ENCODE results near the gene CFAP107. TPM values are rescaled to one million over a fixed set of nuclear protein-coding genes. Genes with fewer than 3 reads are reported as not detected.

The CFAP107 gene
- total and polyA plus RNA-seq, 2 experiments from 2014 or later = 0.07 TPM; not detected in 1

GRCh38 chr1:12772520-12772919 is 26.5 kb downstream of the CFAP107 start:
- no peak overlapping the region; the same call in 1 of the 2 replicates for H2AFZ ChIP-seq
- no peaks in the 10 kb centered on the region for H3K4me1 ChIP-seq (ENCODE audit: insufficient read depth)
- H3K36me3 ChIP-seq (ENCODE audit: insufficient read depth) = no peaks in the 10 kb centered on the region
- ATAC-seq = no peak
- no peaks in the 10 kb centered on the region for H4K20me1 ChIP-seq (replicated peaks; ENCODE audit: insufficient read depth)
- no peak overlapping the region for H3K4me3 ChIP-seq
- H3K27me3 ChIP-seq (ENCODE audit: insufficient read depth) = no peaks in the 10 kb centered on the region
- H3K27ac Mint-ChIP-seq = no peak overlapping the region
- H3F3A ChIP-seq (replicated peaks; ENCODE audit: low read depth) = no peaks in the 10 kb centered on the region
- no peak overlapping the region for H3K4me2 ChIP-seq
- no peaks in the 10 kb centered on the region for H3K36me3 Mint-ChIP-seq (ENCODE audit: low read depth)
- TF ChIP-seq, protein P1, sequence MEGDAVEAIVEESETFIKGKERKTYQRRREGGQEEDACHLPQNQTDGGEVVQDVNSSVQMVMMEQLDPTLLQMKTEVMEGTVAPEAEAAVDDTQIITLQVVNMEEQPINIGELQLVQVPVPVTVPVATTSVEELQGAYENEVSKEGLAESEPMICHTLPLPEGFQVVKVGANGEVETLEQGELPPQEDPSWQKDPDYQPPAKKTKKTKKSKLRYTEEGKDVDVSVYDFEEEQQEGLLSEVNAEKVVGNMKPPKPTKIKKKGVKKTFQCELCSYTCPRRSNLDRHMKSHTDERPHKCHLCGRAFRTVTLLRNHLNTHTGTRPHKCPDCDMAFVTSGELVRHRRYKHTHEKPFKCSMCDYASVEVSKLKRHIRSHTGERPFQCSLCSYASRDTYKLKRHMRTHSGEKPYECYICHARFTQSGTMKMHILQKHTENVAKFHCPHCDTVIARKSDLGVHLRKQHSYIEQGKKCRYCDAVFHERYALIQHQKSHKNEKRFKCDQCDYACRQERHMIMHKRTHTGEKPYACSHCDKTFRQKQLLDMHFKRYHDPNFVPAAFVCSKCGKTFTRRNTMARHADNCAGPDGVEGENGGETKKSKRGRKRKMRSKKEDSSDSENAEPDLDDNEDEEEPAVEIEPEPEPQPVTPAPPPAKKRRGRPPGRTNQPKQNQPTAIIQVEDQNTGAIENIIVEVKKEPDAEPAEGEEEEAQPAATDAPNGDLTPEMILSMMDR (conservative IDR thresholded peaks at IDR 0.05; ENCODE audit: low read depth in 2 of 2) = no peak
- TF ChIP-seq, protein P2, sequence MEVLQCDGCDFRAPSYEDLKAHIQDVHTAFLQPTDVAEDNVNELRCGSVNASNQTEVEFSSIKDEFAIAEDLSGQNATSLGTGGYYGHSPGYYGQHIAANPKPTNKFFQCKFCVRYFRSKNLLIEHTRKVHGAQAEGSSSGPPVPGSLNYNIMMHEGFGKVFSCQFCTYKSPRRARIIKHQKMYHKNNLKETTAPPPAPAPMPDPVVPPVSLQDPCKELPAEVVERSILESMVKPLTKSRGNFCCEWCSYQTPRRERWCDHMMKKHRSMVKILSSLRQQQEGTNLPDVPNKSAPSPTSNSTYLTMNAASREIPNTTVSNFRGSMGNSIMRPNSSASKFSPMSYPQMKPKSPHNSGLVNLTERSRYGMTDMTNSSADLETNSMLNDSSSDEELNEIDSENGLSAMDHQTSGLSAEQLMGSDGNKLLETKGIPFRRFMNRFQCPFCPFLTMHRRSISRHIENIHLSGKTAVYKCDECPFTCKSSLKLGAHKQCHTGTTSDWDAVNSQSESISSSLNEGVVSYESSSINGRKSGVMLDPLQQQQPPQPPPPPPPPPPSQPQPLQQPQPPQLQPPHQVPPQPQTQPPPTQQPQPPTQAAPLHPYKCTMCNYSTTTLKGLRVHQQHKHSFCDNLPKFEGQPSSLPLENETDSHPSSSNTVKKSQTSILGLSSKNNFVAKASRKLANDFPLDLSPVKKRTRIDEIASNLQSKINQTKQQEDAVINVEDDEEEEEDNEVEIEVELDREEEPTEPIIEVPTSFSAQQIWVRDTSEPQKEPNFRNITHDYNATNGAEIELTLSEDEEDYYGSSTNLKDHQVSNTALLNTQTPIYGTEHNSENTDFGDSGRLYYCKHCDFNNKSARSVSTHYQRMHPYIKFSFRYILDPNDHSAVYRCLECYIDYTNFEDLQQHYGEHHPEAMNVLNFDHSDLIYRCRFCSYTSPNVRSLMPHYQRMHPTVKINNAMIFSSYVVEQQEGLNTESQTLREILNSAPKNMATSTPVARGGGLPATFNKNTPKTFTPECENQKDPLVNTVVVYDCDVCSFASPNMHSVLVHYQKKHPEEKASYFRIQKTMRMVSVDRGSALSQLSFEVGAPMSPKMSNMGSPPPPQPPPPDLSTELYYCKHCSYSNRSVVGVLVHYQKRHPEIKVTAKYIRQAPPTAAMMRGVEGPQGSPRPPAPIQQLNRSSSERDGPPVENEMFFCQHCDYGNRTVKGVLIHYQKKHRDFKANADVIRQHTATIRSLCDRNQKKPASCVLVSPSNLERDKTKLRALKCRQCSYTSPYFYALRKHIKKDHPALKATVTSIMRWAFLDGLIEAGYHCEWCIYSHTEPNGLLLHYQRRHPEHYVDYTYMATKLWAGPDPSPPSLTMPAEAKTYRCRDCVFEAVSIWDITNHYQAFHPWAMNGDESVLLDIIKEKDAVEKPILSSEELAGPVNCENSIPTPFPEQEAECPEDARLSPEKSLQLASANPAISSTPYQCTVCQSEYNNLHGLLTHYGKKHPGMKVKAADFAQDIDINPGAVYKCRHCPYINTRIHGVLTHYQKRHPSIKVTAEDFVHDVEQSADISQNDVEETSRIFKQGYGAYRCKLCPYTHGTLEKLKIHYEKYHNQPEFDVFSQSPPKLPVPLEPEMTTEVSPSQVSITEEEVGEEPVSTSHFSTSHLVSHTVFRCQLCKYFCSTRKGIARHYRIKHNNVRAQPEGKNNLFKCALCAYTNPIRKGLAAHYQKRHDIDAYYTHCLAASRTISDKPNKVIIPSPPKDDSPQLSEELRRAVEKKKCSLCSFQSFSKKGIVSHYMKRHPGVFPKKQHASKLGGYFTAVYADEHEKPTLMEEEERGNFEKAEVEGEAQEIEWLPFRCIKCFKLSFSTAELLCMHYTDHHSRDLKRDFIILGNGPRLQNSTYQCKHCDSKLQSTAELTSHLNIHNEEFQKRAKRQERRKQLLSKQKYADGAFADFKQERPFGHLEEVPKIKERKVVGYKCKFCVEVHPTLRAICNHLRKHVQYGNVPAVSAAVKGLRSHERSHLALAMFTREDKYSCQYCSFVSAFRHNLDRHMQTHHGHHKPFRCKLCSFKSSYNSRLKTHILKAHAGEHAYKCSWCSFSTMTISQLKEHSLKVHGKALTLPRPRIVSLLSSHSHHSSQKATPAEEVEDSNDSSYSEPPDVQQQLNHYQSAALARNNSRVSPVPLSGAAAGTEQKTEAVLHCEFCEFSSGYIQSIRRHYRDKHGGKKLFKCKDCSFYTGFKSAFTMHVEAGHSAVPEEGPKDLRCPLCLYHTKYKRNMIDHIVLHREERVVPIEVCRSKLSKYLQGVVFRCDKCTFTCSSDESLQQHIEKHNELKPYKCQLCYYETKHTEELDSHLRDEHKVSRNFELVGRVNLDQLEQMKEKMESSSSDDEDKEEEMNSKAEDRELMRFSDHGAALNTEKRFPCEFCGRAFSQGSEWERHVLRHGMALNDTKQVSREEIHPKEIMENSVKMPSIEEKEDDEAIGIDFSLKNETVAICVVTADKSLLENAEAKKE (CRISPR knock-in tag; IDR thresholded peaks at IDR 0.05) = no peak
- TF ChIP-seq REST (IDR thresholded peaks at IDR 0.05; ENCODE audit: unreplicated experiment) (no peak), POLR2AphosphoS5 (IDR thresholded peaks at IDR 0.05; ENCODE audit: low read depth) (no peak), ZNF331 (CRISPR knock-in tag; IDR thresholded peaks at IDR 0.05; ENCODE audit: low read depth) (no peak), NANOG (IDR thresholded peaks at IDR 0.05; ENCODE audit: borderline replicate concordance) (no peak), CREB1 (CRISPR knock-in tag; IDR thresholded peaks at IDR 0.05; ENCODE audit: low read depth) (no peak)
- H3K9me2 ChIP-seq (ENCODE audit: insufficient read depth) = no peaks in the 10 kb centered on the region
- DNase-seq (ENCODE audit: low spot score) = no peak
- peaks cover 10% of the 10 kb centered on the region for H3K27me3 Mint-ChIP-seq (ENCODE audit: insufficient read depth, low read depth, poor library complexity)
- H3K9me3 Mint-ChIP-seq = peaks cover 37% of the 10 kb centered on the region
- H3K27ac ChIP-seq (ENCODE audit: low read depth) = no peak overlapping the region
- H3K79me2 ChIP-seq (replicated peaks; ENCODE audit: insufficient read depth) = no peaks in the 10 kb centered on the region
- H3K4me1 Mint-ChIP-seq = no peaks in the 10 kb centered on the region
- H3K4me3 Mint-ChIP-seq = no peak overlapping the region
